ENCODE measurements around the gene KIAA0930. TPM values are rescaled to one million over a fixed set of nuclear protein-coding genes. Genes with fewer than 3 reads are reported as not detected.
"Not testable (repeated sequence)": the region's sequence is repeated elsewhere in the genome, so short reads cannot be mapped to it uniquely, and the experiment has no call there.

KIAA0930 gene
- total RNA-seq, 6 donors from 2014 or later, result 31.2 to 103 (median 42.8) TPM

DNA sequence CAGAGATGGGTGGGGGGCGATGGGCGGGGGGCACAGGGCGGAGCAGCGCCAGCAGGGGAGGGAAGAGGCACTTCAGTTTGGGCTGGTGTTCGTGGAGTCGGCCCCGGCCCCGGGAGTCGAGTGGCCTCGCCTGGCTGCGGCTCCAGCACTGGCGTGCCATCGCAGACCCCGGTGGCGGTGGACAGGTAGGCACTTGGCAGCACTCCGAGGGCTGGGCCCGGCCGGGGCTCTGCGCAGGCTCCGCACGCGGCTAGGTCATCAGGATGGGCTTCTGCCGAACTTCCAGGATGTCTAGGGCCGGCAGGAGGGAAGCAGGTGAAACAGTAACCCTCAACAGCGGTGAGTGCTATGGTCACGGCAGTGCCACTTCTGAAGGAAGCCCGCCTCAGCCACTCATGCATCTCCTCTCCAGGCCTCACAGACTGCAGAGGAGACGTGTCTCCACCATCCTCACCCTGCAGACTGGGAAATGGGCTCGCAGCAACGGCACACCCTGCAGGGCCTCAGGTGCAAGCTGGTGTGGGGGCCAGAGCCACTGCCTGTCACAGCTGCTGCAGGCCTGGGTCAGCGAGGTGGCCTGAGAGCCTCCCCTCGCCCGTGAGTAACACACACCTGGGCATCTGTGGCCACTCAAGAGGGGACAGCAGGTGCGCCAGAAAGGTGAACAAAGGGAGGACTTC is 43.6 kb downstream of the KIAA0930 start:
- Histone ChIP-seq H3K27ac (no peak overlapping the region), H3K9me3 (no peaks in the 10 kb centered on the region), H3K27me3 (no peaks in the 10 kb centered on the region), H3K4me1 (no peaks in the 10 kb centered on the region), H3K36me3 (peaks cover 10 to 63% (median 54%) of the 10 kb centered on the region in 4 donors), H3K4me3 (no peak overlapping the region)
- DNase-seq (peak in 1 of 2 donors; percentile 85), ATAC-seq (ENCODE audit: low FRiP score in 2 of 2) (no peak)
- no peak for TF ChIP-seq POLR2A (IDR thresholded peaks at IDR 0.05)
- 91 to 94% methylated on average over 13 to 30 of the region's 34 CpGs for WGBS, 2 donors

GRCh38 chr22:45196308-45196707 is 44.4 kb downstream of the KIAA0930 start:
- ATAC-seq (ENCODE audit: low FRiP score in 2 of 2), result no peak
- 96% methylated on average over 6 to 16 of the region's 16 CpGs for WGBS, 2 donors
- Histone ChIP-seq H3K36me3 (peaks cover 10 to 63% (median 54%) of the 10 kb centered on the region in 4 donors), H3K27me3 (no peaks in the 10 kb centered on the region), H3K9me3 (no peaks in the 10 kb centered on the region), H3K4me1 (no peaks in the 10 kb centered on the region), H3K4me3 (no peak overlapping the region), H3K27ac (no peak overlapping the region)
- no peak for TF ChIP-seq POLR2A (IDR thresholded peaks at IDR 0.05)
- TF ChIP-seq POLR2AphosphoS5 (IDR thresholded peaks at IDR 0.05), result no peak
- TF ChIP-seq EP300 (IDR thresholded peaks at IDR 0.05), result no peak
- DNase-seq, result no peak

DNA sequence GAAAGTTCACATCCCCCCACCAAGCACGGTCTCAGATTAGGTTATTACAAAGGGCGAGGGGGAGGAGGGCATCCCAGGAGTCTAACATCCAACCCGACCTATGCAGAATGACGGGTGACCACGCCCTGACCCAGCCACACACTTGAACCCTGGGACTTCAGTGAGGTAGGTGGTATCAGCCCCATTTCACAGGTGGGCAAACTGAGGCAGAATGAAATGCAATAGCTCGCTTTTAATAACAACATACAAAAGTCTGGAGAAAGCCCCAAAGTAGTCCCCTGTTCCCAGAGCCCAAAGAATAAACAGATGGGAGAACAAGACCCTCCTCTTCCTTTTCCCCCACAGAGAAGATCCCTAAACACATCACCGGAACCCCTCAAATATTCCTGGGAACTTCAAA is 45.1 kb downstream of the KIAA0930 start:
- DNase-seq (no peak), ATAC-seq (ENCODE audit: low FRiP score in 2 of 2) (no peak)
- TF ChIP-seq, protein P1, sequence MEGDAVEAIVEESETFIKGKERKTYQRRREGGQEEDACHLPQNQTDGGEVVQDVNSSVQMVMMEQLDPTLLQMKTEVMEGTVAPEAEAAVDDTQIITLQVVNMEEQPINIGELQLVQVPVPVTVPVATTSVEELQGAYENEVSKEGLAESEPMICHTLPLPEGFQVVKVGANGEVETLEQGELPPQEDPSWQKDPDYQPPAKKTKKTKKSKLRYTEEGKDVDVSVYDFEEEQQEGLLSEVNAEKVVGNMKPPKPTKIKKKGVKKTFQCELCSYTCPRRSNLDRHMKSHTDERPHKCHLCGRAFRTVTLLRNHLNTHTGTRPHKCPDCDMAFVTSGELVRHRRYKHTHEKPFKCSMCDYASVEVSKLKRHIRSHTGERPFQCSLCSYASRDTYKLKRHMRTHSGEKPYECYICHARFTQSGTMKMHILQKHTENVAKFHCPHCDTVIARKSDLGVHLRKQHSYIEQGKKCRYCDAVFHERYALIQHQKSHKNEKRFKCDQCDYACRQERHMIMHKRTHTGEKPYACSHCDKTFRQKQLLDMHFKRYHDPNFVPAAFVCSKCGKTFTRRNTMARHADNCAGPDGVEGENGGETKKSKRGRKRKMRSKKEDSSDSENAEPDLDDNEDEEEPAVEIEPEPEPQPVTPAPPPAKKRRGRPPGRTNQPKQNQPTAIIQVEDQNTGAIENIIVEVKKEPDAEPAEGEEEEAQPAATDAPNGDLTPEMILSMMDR (IDR thresholded peaks at IDR 0.05), result no peak
- no peak for TF ChIP-seq POLR2A (IDR thresholded peaks at IDR 0.05)
- no peak for TF ChIP-seq POLR2AphosphoS5 (IDR thresholded peaks at IDR 0.05)
- no peak for TF ChIP-seq EP300 (IDR thresholded peaks at IDR 0.05)
- no peaks in the 10 kb centered on the region for H3K4me1 ChIP-seq
- no peak overlapping the region for H3K27ac ChIP-seq
- H3K27me3 ChIP-seq, result no peaks in the 10 kb centered on the region
- peaks cover 10 to 56% (median 47%) of the 10 kb centered on the region in 4 donors for H3K36me3 ChIP-seq
- 84 to 92% methylated on average over 4 to 7 of the region's 7 CpGs for WGBS, 2 donors
- no peaks in the 10 kb centered on the region for H3K9me3 ChIP-seq
- no peak overlapping the region for H3K4me3 ChIP-seq

- Histone ChIP-seq H3K27me3 (no peaks in the 10 kb centered on the region), H3K27ac (no peak overlapping the region), H3K4me1 (no peaks in the 10 kb centered on the region), H3K36me3 (peaks cover 10 to 48% (median 41%) of the 10 kb centered on the region in 4 donors), H3K9me3 (no peaks in the 10 kb centered on the region), H3K4me3 (no peak overlapping the region)
- DNase-seq (no peak), ATAC-seq (ENCODE audit: low FRiP score in 2 of 2) (no peak)
- WGBS, 2 donors, result 93% methylated on average over 13 to 17 of the region's 17 CpGs
- no peak for TF ChIP-seq POLR2AphosphoS5 (IDR thresholded peaks at IDR 0.05)
- no peak for TF ChIP-seq EP300 (IDR thresholded peaks at IDR 0.05)
- TF ChIP-seq, protein P1 (IDR thresholded peaks at IDR 0.05), result no peak
- no peak for TF ChIP-seq POLR2A (IDR thresholded peaks at IDR 0.05)
These were observed 46.0 kb downstream of the KIAA0930 start for GRCh38 chr22:45194686-45195085.

DNA sequence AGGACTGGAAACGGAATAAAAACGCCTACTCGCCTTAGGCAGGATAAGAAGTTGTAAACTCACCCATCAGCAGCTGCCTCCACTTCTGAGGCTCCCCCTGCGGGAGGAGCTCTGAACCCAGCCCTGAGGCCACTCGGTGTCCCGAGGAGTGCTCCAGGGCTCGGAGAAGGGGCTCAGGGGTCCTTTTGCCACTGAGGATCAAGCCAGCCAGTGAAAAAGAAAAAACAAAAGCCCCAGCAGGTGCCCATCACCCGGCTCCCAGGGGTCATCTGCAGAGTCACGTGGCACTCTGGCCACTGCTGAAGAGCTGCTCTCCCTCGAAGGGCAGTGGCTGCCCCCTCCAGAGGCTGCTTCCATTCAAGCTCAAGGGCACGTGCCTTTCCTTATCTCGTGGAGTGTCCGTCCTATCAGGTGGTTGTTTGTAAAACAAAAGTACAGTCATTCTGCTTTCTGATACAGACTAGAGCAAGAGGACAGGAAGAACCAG is 48.0 kb downstream of the KIAA0930 start:
- Histone ChIP-seq H3K27ac (no peak overlapping the region), H3K9me3 (no peaks in the 10 kb centered on the region), H3K36me3 (peaks cover 5 to 29% (median 25%) of the 10 kb centered on the region in 4 donors), H3K27me3 (no peaks in the 10 kb centered on the region), H3K4me1 (peaks cover 0 to 13% (median 0%) of the 10 kb centered on the region in 4 donors), H3K4me3 (no peak overlapping the region)
- WGBS, 2 donors, result 46 to 65% methylated on average over 13 of the region's 13 CpGs
- DNase-seq, result peak in 1 of 2 donors; percentile 8
- ATAC-seq (ENCODE audit: low FRiP score in 2 of 2), result no peak
- no peak for TF ChIP-seq EP300 (IDR thresholded peaks at IDR 0.05)
- TF ChIP-seq POLR2A (IDR thresholded peaks at IDR 0.05), result no peak
- TF ChIP-seq, protein P1 (IDR thresholded peaks at IDR 0.05), result no peak
- TF ChIP-seq POLR2AphosphoS5 (IDR thresholded peaks at IDR 0.05), result no peak

GRCh38 chr22:45191746-45192145 is 48.9 kb downstream of the KIAA0930 start:
- not testable (repeated sequence) for ATAC-seq (ENCODE audit: low FRiP score in 2 of 2); H3K27ac ChIP-seq; H3K27me3 ChIP-seq; H3K9me3 ChIP-seq; H3K4me3 ChIP-seq
- WGBS, 2 donors, result 83 to 88% methylated on average over 9 of the region's 9 CpGs
- DNase-seq, result peak in 1 of 2 donors; percentile 2
- Histone ChIP-seq H3K36me3 (peaks cover 1 to 19% (median 15%) of the 10 kb centered on the region in 4 donors), H3K4me1 (peaks cover 0 to 13% (median 0%) of the 10 kb centered on the region in 4 donors)
